ENCODE results near the gene VEZF1. TPM values are rescaled to one million over a fixed set of nuclear protein-coding genes. Genes with fewer than 3 reads are reported as not detected.
A peak's percentile ranks its signal among the peaks of the same experiment; 100 is the strongest.

VEZF1 gene
- total and polyA plus RNA-seq, 2 of the 4 experiments (the other 2 are of a cell fraction) = 21.1 to 42.1 TPM

DNA sequence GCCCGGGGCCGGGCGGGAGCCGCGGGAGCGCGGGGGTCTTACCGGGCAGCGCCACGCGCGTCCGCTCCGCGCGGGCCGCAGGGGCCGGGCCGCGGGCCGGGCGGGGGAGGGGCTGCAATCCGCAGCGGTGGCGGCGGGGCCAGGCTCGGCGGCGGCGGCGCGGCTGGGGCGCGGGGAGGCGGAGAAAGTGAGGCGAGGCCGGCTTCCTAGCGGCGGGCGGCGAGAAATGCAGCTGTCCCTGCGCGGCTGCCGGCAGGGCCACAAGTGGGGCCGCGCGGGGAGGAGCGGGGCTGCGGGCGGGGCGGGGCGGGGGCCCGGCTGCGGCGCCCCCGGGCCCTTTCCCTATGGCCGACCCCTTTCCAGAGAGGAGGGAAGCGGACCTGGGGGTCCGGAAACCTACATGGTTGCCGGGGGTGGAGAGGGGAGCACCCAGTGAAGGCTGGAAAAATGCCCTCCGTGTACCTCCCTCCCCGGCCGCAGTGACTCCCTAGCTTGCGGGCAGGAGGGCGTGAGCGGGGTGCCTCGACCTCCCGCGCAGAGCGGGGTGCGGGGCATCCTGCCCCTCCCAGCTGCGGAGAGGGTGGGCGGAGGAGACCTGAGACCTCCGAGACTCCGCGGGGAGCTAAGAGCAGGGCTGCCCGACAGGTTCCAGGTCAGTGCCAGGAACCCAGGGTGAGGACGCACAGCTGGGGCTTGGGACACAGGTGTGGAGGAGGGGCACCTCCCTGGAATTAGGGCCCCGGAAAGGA is 32.7 kb downstream of the VEZF1 start, which contains the start of gene CUEDC1:
TSS of gene CUEDC1 (minus strand) at position 230 of the 749 bp plus-strand sequence. CDS start 69,848 bp downstream, outside the sequence.
- in situ Hi-C loops (cut with MboI; ENCODE audit: low sequenced_read_pairs) (no loop called here), dilution Hi-C loops (cut with HindIII; ENCODE audit: low sequenced_read_pairs, unreplicated experiment) (no loop called here), intact Hi-C loops (cut with micrococcal nuclease) (loop anchor here (2.0 kb wide), 1 partner anchor 81 kb away; no protein-coding TSS in a partner anchor)
- peak; percentile 39 for DNase-seq
- H3K4me1 ChIP-seq (ENCODE audit: control insufficient read depth, insufficient read depth, low read length) = peaks cover 27% of the 10 kb centered on the region
- no TSS peak for BruUV-seq (replicated peaks)
- H2AK5ac ChIP-seq (ENCODE audit: low read depth, low read length) = peak within 1 kb of the TSS; percentile 85
- H3K23ac ChIP-seq (ENCODE audit: low read depth, low read length) = peak within 1 kb of the TSS; percentile 92
- peak within 1 kb of the TSS; percentile 89 for H3K4me2 ChIP-seq (ENCODE audit: low read depth, low read length)
- ChIA-PET POLR2A (ENCODE audit: unreplicated experiment) (interaction anchor here (0.7 to 2.5 kb wide), 4 partner anchors 30 to 99 kb away, joined by 3 to 15 read pairs (median 4); no protein-coding TSS in a partner anchor), CTCF (interaction anchor here (0.8 to 1.6 kb wide), 4 partner anchors 27 to 63 kb away, joined by 3 read pairs; no protein-coding TSS in a partner anchor)
- peak within 1 kb of the TSS; percentile 92 for H3K4ac ChIP-seq (ENCODE audit: low read depth, low read length)
- peak within 1 kb of the TSS; percentile 94 for H4K91ac ChIP-seq (ENCODE audit: insufficient read depth, low read depth, low read length)
- no peaks in the 10 kb centered on the region for H4K20me1 ChIP-seq (ENCODE audit: insufficient read depth, low read length)
- peak within 1 kb of the TSS; percentile 84 for H3K9ac ChIP-seq (ENCODE audit: low read depth, low read length)
- no peaks in the 10 kb centered on the region for H3K27me3 ChIP-seq (ENCODE audit: control insufficient read depth, insufficient read depth, low read length)
- peak within 1 kb of the TSS; percentile 83 to 84 for H4K8ac ChIP-seq (ENCODE audit: low read depth in 2 of 2, low read length in 2 of 2)
- H3K36me3 ChIP-seq (ENCODE audit: control insufficient read depth, insufficient read depth, low read length) = no peaks in the 10 kb centered on the region
- H3K14ac ChIP-seq (replicated peaks; ENCODE audit: low read depth, low read length) = peak within 1 kb of the TSS; percentile 96
- peak within 1 kb of the TSS; percentile 40; the same call in 1 of the 2 replicates for H3K18ac ChIP-seq (ENCODE audit: low read depth, low read length)
- H2AFZ ChIP-seq (replicated peaks; ENCODE audit: low read length, poor library complexity) = peak within 1 kb of the TSS; percentile 92
- peak within 1 kb of the TSS; percentile 86 for H2BK15ac ChIP-seq (ENCODE audit: low read depth, low read length)
- peak within 1 kb of the TSS; percentile 38; the same call in 1 of the 2 replicates for H2BK20ac ChIP-seq (ENCODE audit: low read depth, low read length)
- H3K79me1 ChIP-seq (ENCODE audit: low read depth in 1 of 2, low read length in 2 of 2) = peaks cover 17 to 43% of the 10 kb centered on the region in 2 experiments
- H3K27ac ChIP-seq (ENCODE audit: insufficient read depth, low read length) = peak within 1 kb of the TSS; percentile 79
- TF ChIP-seq MAFK (IDR thresholded peaks at IDR 0.05; ENCODE audit: low read depth, low read length) = no peak
- TF ChIP-seq MXI1 (IDR thresholded peaks at IDR 0.05; ENCODE audit: borderline replicate concordance, low read depth, low read length) = peak; percentile 30; the same call in 1 of the 2 replicates
- no peak for TF ChIP-seq CHD1 (IDR thresholded peaks at IDR 0.05; ENCODE audit: low read depth, low read length)
- TF ChIP-seq MAZ (IDR thresholded peaks at IDR 0.05; ENCODE audit: borderline replicate concordance, low read depth, low read length) = peak; percentile 71; the same call in 1 of the 2 replicates
- peak; percentile 34 for TF ChIP-seq RAD21 (IDR thresholded peaks at IDR 0.05; ENCODE audit: low read length)
- TF ChIP-seq POLR2A (IDR thresholded peaks at IDR 0.05; ENCODE audit: low read depth, low read length) = no peak
- TF ChIP-seq, protein P1, sequence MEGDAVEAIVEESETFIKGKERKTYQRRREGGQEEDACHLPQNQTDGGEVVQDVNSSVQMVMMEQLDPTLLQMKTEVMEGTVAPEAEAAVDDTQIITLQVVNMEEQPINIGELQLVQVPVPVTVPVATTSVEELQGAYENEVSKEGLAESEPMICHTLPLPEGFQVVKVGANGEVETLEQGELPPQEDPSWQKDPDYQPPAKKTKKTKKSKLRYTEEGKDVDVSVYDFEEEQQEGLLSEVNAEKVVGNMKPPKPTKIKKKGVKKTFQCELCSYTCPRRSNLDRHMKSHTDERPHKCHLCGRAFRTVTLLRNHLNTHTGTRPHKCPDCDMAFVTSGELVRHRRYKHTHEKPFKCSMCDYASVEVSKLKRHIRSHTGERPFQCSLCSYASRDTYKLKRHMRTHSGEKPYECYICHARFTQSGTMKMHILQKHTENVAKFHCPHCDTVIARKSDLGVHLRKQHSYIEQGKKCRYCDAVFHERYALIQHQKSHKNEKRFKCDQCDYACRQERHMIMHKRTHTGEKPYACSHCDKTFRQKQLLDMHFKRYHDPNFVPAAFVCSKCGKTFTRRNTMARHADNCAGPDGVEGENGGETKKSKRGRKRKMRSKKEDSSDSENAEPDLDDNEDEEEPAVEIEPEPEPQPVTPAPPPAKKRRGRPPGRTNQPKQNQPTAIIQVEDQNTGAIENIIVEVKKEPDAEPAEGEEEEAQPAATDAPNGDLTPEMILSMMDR (conservative IDR thresholded peaks at IDR 0.05; ENCODE audit: low read depth, low read length) = peak; percentile 52
- TF ChIP-seq, protein P2, sequence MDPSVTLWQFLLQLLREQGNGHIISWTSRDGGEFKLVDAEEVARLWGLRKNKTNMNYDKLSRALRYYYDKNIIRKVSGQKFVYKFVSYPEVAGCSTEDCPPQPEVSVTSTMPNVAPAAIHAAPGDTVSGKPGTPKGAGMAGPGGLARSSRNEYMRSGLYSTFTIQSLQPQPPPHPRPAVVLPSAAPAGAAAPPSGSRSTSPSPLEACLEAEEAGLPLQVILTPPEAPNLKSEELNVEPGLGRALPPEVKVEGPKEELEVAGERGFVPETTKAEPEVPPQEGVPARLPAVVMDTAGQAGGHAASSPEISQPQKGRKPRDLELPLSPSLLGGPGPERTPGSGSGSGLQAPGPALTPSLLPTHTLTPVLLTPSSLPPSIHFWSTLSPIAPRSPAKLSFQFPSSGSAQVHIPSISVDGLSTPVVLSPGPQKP (IDR thresholded peaks at IDR 0.05; ENCODE audit: borderline replicate concordance, low read depth, low read length) = no peak
- peaks cover 22% of the 10 kb centered on the region for H3K9me1 ChIP-seq (ENCODE audit: insufficient read depth, low read length)
- 0% methylated on average over 37 of the region's 79 CpGs; no CpG with 5 or more reads in 1 of the 2 experiments for WGBS, 2 experiments (ENCODE audit: extremely low coverage in 2 of 2, insufficient read length in 1 of 2)
- peak; percentile 84 for ATAC-seq (ENCODE audit: low read depth)
- peak within 1 kb of the TSS; percentile 93 for H3K4me3 ChIP-seq (ENCODE audit: insufficient read depth, low read depth, low read length)
- no peaks in the 10 kb centered on the region for H3K9me3 ChIP-seq (ENCODE audit: control insufficient read depth, insufficient read depth, low read length)
- peak within 1 kb of the TSS; percentile 89 for H2BK5ac ChIP-seq (ENCODE audit: low read depth, low read length, poor library complexity, severe bottlenecking)
- peak within 1 kb of the TSS; percentile 67 for H4K5ac ChIP-seq (ENCODE audit: low read depth, low read length)
- H3K56ac ChIP-seq (ENCODE audit: extremely low read depth, insufficient read depth, low read length) = peak within 1 kb of the TSS; percentile 97
- peak within 1 kb of the TSS; percentile 96 for H2AK9ac ChIP-seq (replicated peaks; ENCODE audit: low read depth, low read length, poor library complexity)
- peak within 1 kb of the TSS; percentile 87 for H2BK120ac ChIP-seq (ENCODE audit: low read depth, low read length)
